SK-N-MC (cell line): ENCODE results near the gene NCKAP5.

Experiments used
- DNase-seq: peaks from one replicate; pipeline ENCODE4 v3.0.0-alpha.2; 2011; ENCODE audit warnings: low read depth, low spot score
- H3K27ac ChIP-seq: fragments of 200-600 bp; sonication (generic); 2 replicates; pipeline ENCODE4 v1.5.1; 2016; ENCODE audit warnings: mixed run types
- H3K36me3 ChIP-seq: fragments of 200-600 bp; sonication (generic); 2 replicates; pipeline ENCODE4 v1.6.1; 2017; ENCODE audit warnings: antibody characterized with exemption, low read length, mixed read lengths; ENCODE audit not compliant: insufficient read depth
- H3K4me3 ChIP-seq: fragments of 200-600 bp; sonication (generic); 2 replicates; pipeline ENCODE4 v1.5.1; 2016
- H3K9ac ChIP-seq: fragments of 200-600 bp; sonication (generic); 2 replicates; pipeline ENCODE4 v1.8.0; 2017; ENCODE audit warnings: mixed run types, mixed read lengths; ENCODE audit not compliant: insufficient read length
- H3K9me3 ChIP-seq: fragments of 200-600 bp; sonication (generic); 2 replicates; pipeline ENCODE4 v1.6.1; 2017; ENCODE audit warnings: low read depth, mild to moderate bottlenecking, antibody characterized with exemption, low read length, moderate library complexity, mixed read lengths
- EZH2 ChIP-seq: fragments of 200-600 bp; sonication (generic); IDR thresholded peaks from one replicate; pipeline ENCODE4 v1.6.1; 2017; ENCODE audit warnings: antibody characterized with exemption
- FOXP2 ChIP-seq: optimal IDR thresholded peaks from 2 replicates; pipeline ENCODE3; 2011; ENCODE audit warnings: mild to moderate bottlenecking, moderate library complexity; ENCODE audit not compliant: insufficient read depth; ENCODE audit errors: extremely low read length, control extremely low read depth
- POLR2AphosphoS5 ChIP-seq: IDR thresholded peaks from 2 replicates; pipeline ENCODE4 v1.6.1; 2012; ENCODE audit warnings: mild to moderate bottlenecking, low read depth, low read length, borderline replicate concordance

Gene NCKAP5

GRCh38 chr2:133600266-133600928 lies 32.1 kb upstream of the NCKAP5 start:
- no peak overlapping the region for H3K9ac ChIP-seq
- TF ChIP-seq POLR2AphosphoS5 (no peak), EZH2 (no peak), FOXP2 (no peak)

GRCh38 chr2:133599811-133600210 lies 31.5 kb upstream of the NCKAP5 start:
- Histone ChIP-seq H3K27ac (no peak overlapping the region), H3K9ac (no peak overlapping the region), H3K9me3 (no peaks in the 10 kb centered on the region), H3K4me3 (no peak overlapping the region), H3K36me3 (no peaks in the 10 kb centered on the region)
- no peak for TF ChIP-seq POLR2AphosphoS5
- TF ChIP-seq FOXP2, result no peak
- TF ChIP-seq EZH2, result no peak
- no peak for DNase-seq

More at GRCh38 chr2:133600266-133600928, 32.1 kb upstream of the NCKAP5 start:
- DNase-seq, result no peak
- no peak overlapping the region for H3K27ac ChIP-seq
- H3K36me3 ChIP-seq, result no peaks in the 10 kb centered on the region
- H3K9me3 ChIP-seq, result no peaks in the 10 kb centered on the region
- H3K4me3 ChIP-seq, result no peak overlapping the region

GRCh38 chr2:133599211-133599803 lies 31.0 kb upstream of the NCKAP5 start:
- Histone ChIP-seq H3K9ac (no peak overlapping the region), H3K36me3 (no peaks in the 10 kb centered on the region), H3K9me3 (no peaks in the 10 kb centered on the region), H3K4me3 (no peak overlapping the region), H3K27ac (no peak overlapping the region)
- no peak for DNase-seq
- no peak for TF ChIP-seq POLR2AphosphoS5
- no peak for TF ChIP-seq FOXP2
- no peak for TF ChIP-seq EZH2

- no peak for DNase-seq
- no peak for TF ChIP-seq FOXP2
- no peak for TF ChIP-seq EZH2
- TF ChIP-seq POLR2AphosphoS5, result no peak
- no peak overlapping the region for H3K4me3 ChIP-seq
- H3K36me3 ChIP-seq, result no peaks in the 10 kb centered on the region
- H3K27ac ChIP-seq, result no peak overlapping the region
- H3K9me3 ChIP-seq, result no peaks in the 10 kb centered on the region
- no peak overlapping the region for H3K9ac ChIP-seq
These were observed 30.5 kb upstream of the NCKAP5 start for GRCh38 chr2:133598769-133599168.

GRCh38 chr2:133596701-133597393 lies 28.6 kb upstream of the NCKAP5 start:
- Histone ChIP-seq H3K9ac (no peak overlapping the region), H3K9me3 (no peaks in the 10 kb centered on the region)

GRCh38 chr2:133591164-133591563 lies 22.9 kb upstream of the NCKAP5 start:
- Histone ChIP-seq H3K9ac (no peak overlapping the region), H3K9me3 (no peaks in the 10 kb centered on the region), H3K36me3 (no peaks in the 10 kb centered on the region), H3K4me3 (no peak overlapping the region), H3K27ac (no peak overlapping the region)
- TF ChIP-seq FOXP2 (no peak), POLR2AphosphoS5 (no peak), EZH2 (no peak)
- no peak for DNase-seq

More at GRCh38 chr2:133596701-133597393, 28.6 kb upstream of the NCKAP5 start:
- DNase-seq, result no peak
- Histone ChIP-seq H3K36me3 (no peaks in the 10 kb centered on the region), H3K27ac (no peak overlapping the region), H3K4me3 (no peak overlapping the region)
- TF ChIP-seq EZH2 (no peak), FOXP2 (no peak), POLR2AphosphoS5 (no peak)

- no peak for DNase-seq
- no peak for TF ChIP-seq FOXP2
- TF ChIP-seq EZH2, result no peak
- no peak for TF ChIP-seq POLR2AphosphoS5
- Histone ChIP-seq H3K27ac (no peak overlapping the region), H3K9ac (no peak overlapping the region), H3K36me3 (no peaks in the 10 kb centered on the region), H3K9me3 (no peaks in the 10 kb centered on the region), H3K4me3 (no peak overlapping the region)
These were observed 21.2 kb upstream of the NCKAP5 start for GRCh38 chr2:133589456-133589855.

GRCh38 chr2:133588144-133588543 lies 19.9 kb upstream of the NCKAP5 start:
- H3K36me3 ChIP-seq, result no peaks in the 10 kb centered on the region
- DNase-seq, result no peak
- TF ChIP-seq FOXP2 (no peak), POLR2AphosphoS5 (no peak), EZH2 (no peak)

More at GRCh38 chr2:133588144-133588543, 19.9 kb upstream of the NCKAP5 start:
- Histone ChIP-seq H3K9ac (no peak overlapping the region), H3K9me3 (no peaks in the 10 kb centered on the region), H3K4me3 (no peak overlapping the region), H3K27ac (no peak overlapping the region)
